Keratinocyte (primary cell): Measurements from ENCODE around the gene APBB2.

Experiments
- EZH2 ChIP-seq: IDR thresholded peaks from one replicate; pipeline ENCODE4 v1.6.1; 2012; ENCODE audit warnings: inconsistent platforms, mild to moderate bottlenecking, low read length, moderate library complexity
- TF ChIP-seq, protein P1 (sequence below), 3 experiments: IDR thresholded peaks in 1 of 3; conservative IDR thresholded peaks in 1 of 3; optimal IDR thresholded peaks in 1 of 3; 2 replicates in 2 of 3; 3 replicates in 1 of 3; pipeline versions ENCODE3 to v1.5.1; 2011; ENCODE audit warnings: low read length in 3 of 3, mild to moderate bottlenecking in 3 of 3, moderate library complexity in 2 of 3, control low read depth in 1 of 3, inconsistent platforms in 1 of 3; ENCODE audit not compliant: insufficient read depth in 2 of 3; ENCODE audit errors: extremely low read depth in 1 of 3

DNA sequence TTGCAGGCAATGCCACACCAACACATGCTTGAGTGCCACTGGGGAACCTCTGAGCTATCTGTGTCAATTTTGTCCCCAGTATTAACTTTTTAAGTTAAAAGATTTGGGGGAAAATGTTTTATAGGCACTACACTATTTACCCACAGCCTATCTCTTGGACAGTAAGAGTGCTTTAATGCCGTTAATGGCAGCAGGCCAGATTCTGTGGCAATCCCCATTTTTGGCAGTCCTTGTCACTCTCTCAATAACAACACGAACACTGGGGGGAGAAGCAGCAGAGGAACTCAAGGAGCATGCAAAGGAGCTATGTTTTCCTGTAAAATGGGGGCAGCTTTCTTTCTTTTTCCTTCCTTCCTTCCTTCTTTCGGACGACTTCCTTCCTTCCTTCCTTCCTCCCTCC is 296.0 kb downstream of the APBB2 start:
- TF ChIP-seq, protein P1, sequence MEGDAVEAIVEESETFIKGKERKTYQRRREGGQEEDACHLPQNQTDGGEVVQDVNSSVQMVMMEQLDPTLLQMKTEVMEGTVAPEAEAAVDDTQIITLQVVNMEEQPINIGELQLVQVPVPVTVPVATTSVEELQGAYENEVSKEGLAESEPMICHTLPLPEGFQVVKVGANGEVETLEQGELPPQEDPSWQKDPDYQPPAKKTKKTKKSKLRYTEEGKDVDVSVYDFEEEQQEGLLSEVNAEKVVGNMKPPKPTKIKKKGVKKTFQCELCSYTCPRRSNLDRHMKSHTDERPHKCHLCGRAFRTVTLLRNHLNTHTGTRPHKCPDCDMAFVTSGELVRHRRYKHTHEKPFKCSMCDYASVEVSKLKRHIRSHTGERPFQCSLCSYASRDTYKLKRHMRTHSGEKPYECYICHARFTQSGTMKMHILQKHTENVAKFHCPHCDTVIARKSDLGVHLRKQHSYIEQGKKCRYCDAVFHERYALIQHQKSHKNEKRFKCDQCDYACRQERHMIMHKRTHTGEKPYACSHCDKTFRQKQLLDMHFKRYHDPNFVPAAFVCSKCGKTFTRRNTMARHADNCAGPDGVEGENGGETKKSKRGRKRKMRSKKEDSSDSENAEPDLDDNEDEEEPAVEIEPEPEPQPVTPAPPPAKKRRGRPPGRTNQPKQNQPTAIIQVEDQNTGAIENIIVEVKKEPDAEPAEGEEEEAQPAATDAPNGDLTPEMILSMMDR (optimal IDR thresholded peaks at IDR 0.05 in 1 of 3, IDR thresholded peaks at IDR 0.05 in 1 of 3, conservative IDR thresholded peaks at IDR 0.05 in 1 of 3; ENCODE audit: extremely low read depth in 1 of 3, insufficient read depth in 2 of 3, low read length in 3 of 3) = no peak
- TF ChIP-seq EZH2 = no peak
